ENCODE measurements around the gene TAF7L.

Gene TAF7L

DNA sequence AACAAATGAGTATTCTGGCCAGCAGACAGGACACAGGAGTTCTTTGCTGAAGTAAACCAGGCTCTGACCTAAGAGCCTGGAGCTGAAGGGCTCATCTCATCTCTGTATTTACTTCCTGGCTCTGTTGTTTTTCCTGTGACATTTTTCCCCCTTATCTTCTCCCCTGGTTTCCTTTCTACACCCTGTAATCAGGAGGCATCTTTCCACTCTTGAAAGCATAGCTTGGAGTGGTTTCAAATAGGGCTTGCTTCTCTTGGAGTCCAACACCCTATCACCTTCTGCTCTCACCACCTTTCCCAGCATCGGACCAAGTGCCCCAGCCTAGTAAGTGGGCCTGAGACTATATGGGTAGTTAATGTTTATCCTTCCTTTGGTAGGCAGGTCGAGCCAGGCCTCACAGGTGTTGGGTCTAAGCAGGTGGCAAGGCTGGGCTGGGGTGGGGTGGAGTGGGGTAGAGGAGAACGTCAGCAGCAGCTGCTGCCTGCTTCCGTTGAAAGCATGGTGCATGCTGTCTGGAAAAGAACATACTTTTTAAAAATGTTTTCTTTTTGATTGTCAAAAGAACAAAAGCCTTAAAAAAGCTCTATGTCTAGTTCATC lies 70.4 kb downstream of the TAF7L start:
- FAIRE-seq, result no peak

DNA sequence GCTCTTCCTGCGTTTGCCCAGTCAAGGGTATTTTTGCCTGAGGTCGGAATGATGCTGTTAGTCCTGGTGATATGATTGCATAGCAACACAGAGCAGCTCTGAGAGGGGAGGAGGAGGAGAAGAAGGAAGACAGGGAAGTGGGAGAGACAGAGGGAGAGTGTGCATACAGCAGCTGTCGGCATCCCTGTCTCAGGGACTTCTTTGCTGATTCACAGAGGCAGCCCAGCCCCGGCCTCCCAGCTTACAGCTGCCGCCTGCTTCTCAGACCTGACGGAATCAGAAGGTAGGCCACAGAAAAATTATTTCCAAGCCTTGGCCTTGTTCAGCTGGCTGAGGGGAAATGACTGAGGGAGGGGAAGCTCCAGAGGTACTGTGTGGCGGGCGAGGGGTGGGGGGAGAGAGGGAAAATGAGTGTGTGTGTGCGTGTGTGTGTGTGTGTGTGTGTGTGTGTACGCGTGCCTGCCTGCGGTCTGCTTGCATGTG lies 71.2 kb downstream of the TAF7L start:
- FAIRE-seq, result no peak

DNA sequence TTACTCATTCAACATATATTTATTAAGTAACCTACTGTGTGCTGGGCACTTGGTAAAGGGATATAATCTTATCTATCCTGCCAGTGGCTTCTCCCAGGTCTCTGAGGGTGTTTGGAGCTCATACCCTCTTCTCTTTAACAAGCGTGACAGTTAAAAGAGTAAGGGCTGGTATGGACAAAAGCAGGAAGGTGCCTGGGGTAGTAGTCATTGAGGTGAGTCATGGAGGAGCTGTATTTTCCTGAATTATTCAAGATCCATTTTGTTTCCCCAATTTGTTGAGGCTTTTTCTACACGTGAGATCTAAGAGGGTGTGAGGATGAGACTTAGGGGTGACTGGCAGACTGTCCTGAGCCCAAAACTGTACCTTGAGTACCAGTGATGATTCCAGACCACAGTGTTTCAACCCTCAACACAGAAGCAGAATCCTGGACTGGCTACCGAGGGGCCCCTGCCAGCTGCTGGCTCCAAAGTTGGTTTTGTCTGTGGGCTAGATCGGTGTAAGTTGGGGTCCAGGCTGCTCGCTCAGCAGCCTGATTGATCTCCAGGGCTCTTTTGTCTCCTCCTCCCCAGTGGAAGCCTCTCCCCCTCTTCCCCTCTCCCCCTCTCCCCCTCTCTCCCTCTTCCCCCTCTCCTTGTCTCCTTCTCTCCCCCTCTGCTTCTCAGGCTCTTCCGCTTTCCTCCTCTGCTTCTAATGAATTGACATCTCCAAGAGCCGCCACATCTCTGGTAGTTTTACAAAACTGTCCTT lies 71.8 kb downstream of the TAF7L start, which contains the start of gene DRP2:
DRP2 (plus strand) TSS at position 671 of the 748 bp plus-strand sequence. CDS start 11,862 bp downstream, outside the sequence.
- FAIRE-seq, result no peak
